MCF 10A (cell line): ENCODE data around the gene PRR20G. TPM values are rescaled to one million over a fixed set of nuclear protein-coding genes. Genes with fewer than 3 reads are reported as not detected.

ENCODE experiments used
- Bru-seq: library from RNA; stranded (reverse); fragments of 400-500 nt; gene quantifications from one replicate; lab custom pipeline; 2021; lab: Mats Ljungman, UMichigan
- BruChase-seq, 2 experiments: library from RNA; stranded (reverse); fragments of 400-500 nt; gene quantifications; one replicate each; lab custom pipeline; 2021; lab: Mats Ljungman, UMichigan
- BruUV-seq: library from RNA; stranded (reverse); fragments of 400-500 nt; replicated peaks from 2 replicates; lab custom pipeline; 2021; lab: Mats Ljungman, UMichigan
- CTCF ChIA-PET: fragments of 300-600 bp; sonication (Branson Sonifier 250); formaldehyde crosslinking; extraction: SDS; loops from one replicate; lab custom pipeline; 2021; ENCODE audit warnings: antibody characterized with exemption, inconsistent platforms; lab: Yijun Ruan, JAX
- POLR2A ChIA-PET: fragments of 300-600, 350-650 bp; sonication (Branson Sonifier 250); formaldehyde crosslinking; extraction: SDS; loops from one replicate; lab custom pipeline; 2020; ENCODE audit warnings: antibody characterized with exemption, inconsistent platforms; lab: Yijun Ruan, JAX
- DNase-seq: peaks from one replicate; pipeline ENCODE4 v3.0.0-alpha.2; 2018; ENCODE audit not compliant: unreplicated experiment
- H3K27ac Mint-ChIP-seq: one replicate; pipeline ENCODE4 v1.8.0; 2022; ENCODE audit warnings: mild to moderate bottlenecking, low read depth, mixed read lengths; ENCODE audit not compliant: unreplicated experiment
- H3K27me3 Mint-ChIP-seq: one replicate; pipeline ENCODE4 v1.8.0; 2022; ENCODE audit warnings: mixed read lengths; ENCODE audit not compliant: insufficient read depth, unreplicated experiment
- H3K36me3 Mint-ChIP-seq: one replicate; pipeline ENCODE4 v1.8.0; 2022; ENCODE audit warnings: mild to moderate bottlenecking, moderate library complexity, mixed read lengths; ENCODE audit not compliant: insufficient read depth, unreplicated experiment
- H3K4me1 Mint-ChIP-seq: one replicate; pipeline ENCODE4 v1.8.0; 2022; ENCODE audit warnings: mixed read lengths; ENCODE audit not compliant: insufficient read depth, unreplicated experiment
- H3K4me3 Mint-ChIP-seq: one replicate; pipeline ENCODE4 v1.8.0; 2022; ENCODE audit warnings: mild to moderate bottlenecking, moderate library complexity, mixed read lengths; ENCODE audit not compliant: unreplicated experiment
- H3K9me3 Mint-ChIP-seq: one replicate; pipeline ENCODE4 v1.8.0; 2022; ENCODE audit warnings: mixed read lengths; ENCODE audit not compliant: unreplicated experiment
- intact Hi-C: fragments of 100-400 bp; cut with micrococcal nuclease; formaldehyde crosslinking; loops from 2 replicates; pipeline ENCODE4 v1.14.1; 2022
- long read RNA-seq: library from polyadenylated mRNA; stranded (forward); transcript quantifications from one replicate; pipeline ENCODE4 v2.0.0, GENCODE V29; 2022
- total RNA-seq: library from RNA; stranded (reverse); gene quantifications from 2 replicates; pipeline ENCODE4 v1.2.3, GENCODE V29; 2022
- TF ChIP-seq, protein P1 (sequence below): fragments of 200-600 bp; IDR thresholded peaks from one replicate; pipeline ENCODE4 v1.8.0; 2022; ENCODE audit warnings: antibody characterized with exemption, mild to moderate bottlenecking; ENCODE audit not compliant: unreplicated experiment

PRR20G gene
- total RNA-seq (not detected in 2 replicates), Bru-seq, nascent RNA (not detected), BruChase-seq, experiment 1, labeled RNA remaining after a 6-hour chase (not detected), BruChase-seq, experiment 2, labeled RNA remaining after a 2-hour chase (not detected)
- long read RNA-seq, result 0 reads

DNA sequence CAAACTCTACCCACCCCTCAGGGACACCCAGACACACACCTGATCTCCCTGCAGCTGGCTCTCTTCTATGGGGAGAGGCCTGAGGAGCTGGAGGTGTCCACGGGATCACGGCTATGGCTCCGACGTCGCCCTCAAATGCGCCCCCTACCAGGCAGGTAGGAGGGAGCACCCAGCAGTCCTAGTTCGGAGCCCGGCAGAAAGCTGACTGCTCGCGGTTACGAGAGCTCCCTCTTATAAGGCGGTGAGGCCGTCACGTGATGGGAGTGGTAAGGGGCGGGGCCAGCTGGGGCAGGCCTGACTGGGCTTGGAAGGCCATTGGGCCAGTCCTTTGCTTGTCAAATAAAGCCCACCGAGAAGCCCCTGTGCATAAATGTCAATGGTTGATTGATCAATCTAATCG, at the start of gene PRR20G:
PRR20G (minus strand) TSS at position 207 of the 400 bp plus-strand sequence. CDS start 681 bp downstream, outside the sequence.
- intact Hi-C loops, result no loop called here
- BruUV-seq, result no TSS peak
- H3K36me3 Mint-ChIP-seq, result no peaks in the 10 kb centered on the region
- TF ChIP-seq, protein P1, sequence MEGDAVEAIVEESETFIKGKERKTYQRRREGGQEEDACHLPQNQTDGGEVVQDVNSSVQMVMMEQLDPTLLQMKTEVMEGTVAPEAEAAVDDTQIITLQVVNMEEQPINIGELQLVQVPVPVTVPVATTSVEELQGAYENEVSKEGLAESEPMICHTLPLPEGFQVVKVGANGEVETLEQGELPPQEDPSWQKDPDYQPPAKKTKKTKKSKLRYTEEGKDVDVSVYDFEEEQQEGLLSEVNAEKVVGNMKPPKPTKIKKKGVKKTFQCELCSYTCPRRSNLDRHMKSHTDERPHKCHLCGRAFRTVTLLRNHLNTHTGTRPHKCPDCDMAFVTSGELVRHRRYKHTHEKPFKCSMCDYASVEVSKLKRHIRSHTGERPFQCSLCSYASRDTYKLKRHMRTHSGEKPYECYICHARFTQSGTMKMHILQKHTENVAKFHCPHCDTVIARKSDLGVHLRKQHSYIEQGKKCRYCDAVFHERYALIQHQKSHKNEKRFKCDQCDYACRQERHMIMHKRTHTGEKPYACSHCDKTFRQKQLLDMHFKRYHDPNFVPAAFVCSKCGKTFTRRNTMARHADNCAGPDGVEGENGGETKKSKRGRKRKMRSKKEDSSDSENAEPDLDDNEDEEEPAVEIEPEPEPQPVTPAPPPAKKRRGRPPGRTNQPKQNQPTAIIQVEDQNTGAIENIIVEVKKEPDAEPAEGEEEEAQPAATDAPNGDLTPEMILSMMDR, result no peak
- ChIA-PET POLR2A (no interaction called here), CTCF (interaction anchor here (1.1 kb wide), 1 partner anchor 16 kb away, joined by 3 read pairs; no protein-coding TSS in a partner anchor)
- no peak for DNase-seq
- H3K27me3 Mint-ChIP-seq, result no peaks in the 10 kb centered on the region
- peaks cover 7% of the 10 kb centered on the region for H3K4me1 Mint-ChIP-seq
- H3K4me3 Mint-ChIP-seq, result peak within 1 kb of the TSS; percentile 68
- H3K27ac Mint-ChIP-seq, result peak within 1 kb of the TSS; percentile 47
- H3K9me3 Mint-ChIP-seq, result peaks cover 18% of the 10 kb centered on the region

GRCh38 chr3:127337001-127337400, 49.2 kb upstream of the PRR20G start:
- CTCF ChIA-PET, result no interaction called here
- Mint-ChIP-seq H3K36me3 (no peaks in the 10 kb centered on the region), H3K4me3 (no peak overlapping the region), H3K27me3 (no peaks in the 10 kb centered on the region), H3K4me1 (no peaks in the 10 kb centered on the region), H3K27ac (no peak overlapping the region), H3K9me3 (peaks cover 17% of the 10 kb centered on the region)
- TF ChIP-seq, protein P1, result no peak
- POLR2A ChIA-PET, result no interaction called here
- BruUV-seq, result no TSS peak
- intact Hi-C loops, result no loop called here
- no peak for DNase-seq

DNA sequence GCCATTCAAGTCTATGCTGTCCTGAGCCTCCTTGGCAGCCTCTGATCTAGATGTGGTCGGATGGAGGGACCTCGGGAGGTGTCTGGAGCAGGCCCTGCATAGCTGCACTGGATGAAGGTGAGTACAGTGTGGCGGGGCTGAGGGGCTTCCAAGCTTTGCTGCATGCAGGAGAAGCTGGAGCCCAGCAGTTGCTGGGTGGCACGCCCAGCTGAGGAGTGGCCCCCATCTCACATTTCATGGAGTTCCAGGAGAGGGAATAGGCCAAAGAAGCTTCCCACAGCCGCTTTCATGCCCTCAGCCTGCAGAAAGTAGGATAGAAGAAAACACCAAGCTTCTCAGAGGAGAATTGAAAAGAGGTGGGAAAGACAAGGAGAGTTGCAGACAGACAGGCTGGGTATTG, 48.3 kb upstream of the PRR20G start:
- TF ChIP-seq, protein P1, result no peak
- Mint-ChIP-seq H3K9me3 (peaks cover 26% of the 10 kb centered on the region), H3K36me3 (no peaks in the 10 kb centered on the region), H3K27ac (no peak overlapping the region), H3K4me3 (no peak overlapping the region), H3K27me3 (no peaks in the 10 kb centered on the region), H3K4me1 (no peaks in the 10 kb centered on the region)
- ChIA-PET POLR2A (no interaction called here), CTCF (no interaction called here)
- DNase-seq, result no peak
- intact Hi-C loops, result no loop called here
- BruUV-seq, result no TSS peak

DNA sequence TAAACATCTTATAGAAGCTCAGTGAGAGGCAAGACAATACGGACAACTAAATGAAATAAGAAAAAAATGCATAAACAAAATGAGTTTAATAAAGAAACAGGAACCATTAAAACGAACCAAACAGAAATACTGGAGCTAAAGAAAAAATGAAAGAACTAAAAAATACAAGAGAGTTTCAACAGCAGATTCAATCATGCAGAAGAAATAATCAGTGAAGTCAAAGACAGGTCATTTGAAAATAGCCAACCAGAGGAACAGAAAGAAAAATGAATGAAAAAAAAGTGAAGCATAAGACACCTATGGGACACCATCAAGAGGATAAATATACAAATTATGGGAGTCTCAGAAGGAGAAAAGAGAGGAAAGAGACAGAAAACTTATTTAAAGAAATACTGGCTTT, 42.5 kb upstream of the PRR20G start:
- Mint-ChIP-seq H3K27me3 (peaks cover 23% of the 10 kb centered on the region), H3K9me3 (peaks cover 26% of the 10 kb centered on the region), H3K4me1 (peaks cover 5% of the 10 kb centered on the region), H3K4me3 (no peak overlapping the region), H3K27ac (no peak overlapping the region), H3K36me3 (no peaks in the 10 kb centered on the region)
- ChIA-PET CTCF (interaction anchor here (0.7 kb wide), 1 partner anchor 1083 kb away, joined by 3 read pairs; no protein-coding TSS in a partner anchor), POLR2A (interaction anchor here (0.7 to 0.9 kb wide), 3 partner anchors 12 to 49 kb away, joined by 3 read pairs; no protein-coding TSS in a partner anchor)
- TF ChIP-seq, protein P1, result no peak
- no TSS peak for BruUV-seq
- intact Hi-C loops, result no loop called here
- DNase-seq, result no peak
